ENCODE measurements around the gene ITGAX.

DNA sequence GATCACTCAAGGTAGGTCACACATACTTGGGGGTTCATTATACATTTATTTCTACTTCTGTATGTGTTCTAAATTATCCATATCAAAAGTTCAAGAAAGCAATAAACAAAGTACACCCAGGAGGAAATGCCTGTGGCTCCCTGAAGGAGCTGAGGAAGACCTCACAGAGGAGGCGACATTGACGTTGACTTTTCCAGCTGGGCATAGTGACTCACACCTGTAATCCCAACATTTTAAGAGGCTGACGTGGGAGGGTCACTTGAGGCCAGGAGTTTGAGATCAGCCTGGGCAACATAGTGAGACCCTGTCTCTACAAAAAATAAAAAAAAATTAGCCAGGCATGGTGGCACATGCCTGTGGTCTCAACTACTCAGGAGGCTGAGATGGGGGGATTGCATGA, 54.5 kb downstream of the ITGAX start:
- TF ChIP-seq, protein P1, sequence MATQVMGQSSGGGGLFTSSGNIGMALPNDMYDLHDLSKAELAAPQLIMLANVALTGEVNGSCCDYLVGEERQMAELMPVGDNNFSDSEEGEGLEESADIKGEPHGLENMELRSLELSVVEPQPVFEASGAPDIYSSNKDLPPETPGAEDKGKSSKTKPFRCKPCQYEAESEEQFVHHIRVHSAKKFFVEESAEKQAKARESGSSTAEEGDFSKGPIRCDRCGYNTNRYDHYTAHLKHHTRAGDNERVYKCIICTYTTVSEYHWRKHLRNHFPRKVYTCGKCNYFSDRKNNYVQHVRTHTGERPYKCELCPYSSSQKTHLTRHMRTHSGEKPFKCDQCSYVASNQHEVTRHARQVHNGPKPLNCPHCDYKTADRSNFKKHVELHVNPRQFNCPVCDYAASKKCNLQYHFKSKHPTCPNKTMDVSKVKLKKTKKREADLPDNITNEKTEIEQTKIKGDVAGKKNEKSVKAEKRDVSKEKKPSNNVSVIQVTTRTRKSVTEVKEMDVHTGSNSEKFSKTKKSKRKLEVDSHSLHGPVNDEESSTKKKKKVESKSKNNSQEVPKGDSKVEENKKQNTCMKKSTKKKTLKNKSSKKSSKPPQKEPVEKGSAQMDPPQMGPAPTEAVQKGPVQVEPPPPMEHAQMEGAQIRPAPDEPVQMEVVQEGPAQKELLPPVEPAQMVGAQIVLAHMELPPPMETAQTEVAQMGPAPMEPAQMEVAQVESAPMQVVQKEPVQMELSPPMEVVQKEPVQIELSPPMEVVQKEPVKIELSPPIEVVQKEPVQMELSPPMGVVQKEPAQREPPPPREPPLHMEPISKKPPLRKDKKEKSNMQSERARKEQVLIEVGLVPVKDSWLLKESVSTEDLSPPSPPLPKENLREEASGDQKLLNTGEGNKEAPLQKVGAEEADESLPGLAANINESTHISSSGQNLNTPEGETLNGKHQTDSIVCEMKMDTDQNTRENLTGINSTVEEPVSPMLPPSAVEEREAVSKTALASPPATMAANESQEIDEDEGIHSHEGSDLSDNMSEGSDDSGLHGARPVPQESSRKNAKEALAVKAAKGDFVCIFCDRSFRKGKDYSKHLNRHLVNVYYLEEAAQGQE (IDR thresholded peaks at IDR 0.05; ENCODE audit: unreplicated experiment) = no peak
- no peak for TF ChIP-seq CTCF (conservative IDR thresholded peaks at IDR 0.05; ENCODE audit: low read depth in 2 of 2)

All from GM23338 (cell line).